Mesenchymal stem cell (in vitro differentiated cells and primary cell): Measurements from ENCODE around the gene PPARA.

ENCODE experiments used
- DNase-seq: peaks from one replicate; pipeline ENCODE4 v3.0.0-alpha.2; 2013
- H2AFZ ChIP-seq: one replicate; pipeline ENCODE4 v1.6.1; 2013; ENCODE audit warnings: low read depth, mild to moderate bottlenecking, control low read depth, inconsistent platforms, low read length, moderate library complexity
- H2AK5ac ChIP-seq: 2 replicates; pipeline ENCODE4 v1.6.1; 2013; ENCODE audit warnings: low read length, moderate library complexity, mild to moderate bottlenecking, inconsistent platforms; ENCODE audit not compliant: severe bottlenecking
- H2BK120ac ChIP-seq: one replicate; pipeline ENCODE4 v1.6.1; 2013; ENCODE audit warnings: low read depth, mild to moderate bottlenecking, inconsistent platforms, low read length, moderate library complexity
- H2BK12ac ChIP-seq, 2 experiments: one replicate each; pipeline ENCODE4 v1.6.1; 2013; ENCODE audit warnings: inconsistent platforms in 2 of 2, low read length in 2 of 2, mild to moderate bottlenecking in 2 of 2, moderate library complexity in 2 of 2, control low read depth in 1 of 2
- H2BK15ac ChIP-seq: one replicate; pipeline ENCODE4 v1.6.1; 2013; ENCODE audit warnings: mild to moderate bottlenecking, low read depth, inconsistent platforms; ENCODE audit not compliant: poor library complexity, severe bottlenecking
- H2BK5ac ChIP-seq: 2 replicates; pipeline ENCODE4 v1.6.1; 2013; ENCODE audit warnings: low read depth, mild to moderate bottlenecking, low read length, control low read depth, inconsistent platforms; ENCODE audit not compliant: poor library complexity, severe bottlenecking
- H3K14ac ChIP-seq, 2 experiments: one replicate each; pipeline ENCODE4 v1.6.1; 2013; ENCODE audit warnings: inconsistent platforms in 2 of 2, low read length in 2 of 2, control low read depth in 1 of 2, mild to moderate bottlenecking in 1 of 2, moderate library complexity in 1 of 2
- H3K18ac ChIP-seq, 2 experiments: one replicate each; pipeline ENCODE4 v1.6.1; 2013; ENCODE audit warnings: inconsistent platforms in 2 of 2, low read length in 2 of 2, control low read depth in 1 of 2, low read depth in 1 of 2, mild to moderate bottlenecking in 1 of 2
- H3K23ac ChIP-seq, 2 experiments: one replicate each; pipeline ENCODE4 v1.6.1; 2013; ENCODE audit warnings: inconsistent platforms in 2 of 2, low read length in 2 of 2, mild to moderate bottlenecking in 2 of 2, moderate library complexity in 2 of 2, control low read depth in 1 of 2
- H3K27ac ChIP-seq: 2 replicates; pipeline ENCODE4 v1.5.1; 2013; ENCODE audit warnings: mild to moderate bottlenecking, moderate library complexity, low read length, control low read depth, inconsistent platforms; ENCODE audit not compliant: poor library complexity, severe bottlenecking
- H3K27me3 ChIP-seq, 2 experiments: 2 replicates each; pipeline versions ENCODE4 v1.6.1 to v1.7.0; 2013; ENCODE audit warnings: low read length in 2 of 2, mild to moderate bottlenecking in 2 of 2, moderate library complexity in 2 of 2, control low read depth in 1 of 2, inconsistent platforms in 1 of 2; ENCODE audit not compliant: control insufficient read depth in 1 of 2, insufficient read depth in 1 of 2
- H3K36me3 ChIP-seq, 2 experiments: 2 replicates each; pipeline versions ENCODE4 v1.6.1 to v1.7.0; 2013; ENCODE audit warnings: low read length in 2 of 2, control low read depth in 1 of 2, inconsistent platforms in 1 of 2, low read depth in 1 of 2, mild to moderate bottlenecking in 1 of 2; ENCODE audit not compliant: insufficient read depth in 2 of 2, control insufficient read depth in 1 of 2
- H3K4ac ChIP-seq, 2 experiments: one replicate each; pipeline ENCODE4 v1.6.1; 2013; ENCODE audit warnings: inconsistent platforms in 2 of 2, low read length in 2 of 2, mild to moderate bottlenecking in 2 of 2, moderate library complexity in 2 of 2, control low read depth in 1 of 2, low read depth in 1 of 2
- H3K4me1 ChIP-seq: 2 replicates; pipeline ENCODE4 v1.6.1; 2013; ENCODE audit warnings: low read depth, low read length, control low read depth; ENCODE audit not compliant: control insufficient read depth, insufficient read depth
- H3K4me2 ChIP-seq: 2 replicates; pipeline ENCODE4 v1.6.1; 2013; ENCODE audit warnings: low read length, mild to moderate bottlenecking, inconsistent platforms; ENCODE audit not compliant: poor library complexity, severe bottlenecking
- H3K4me3 ChIP-seq, 2 experiments: 2 replicates each; pipeline versions ENCODE4 v1.5.1 to v1.7.0; 2013; ENCODE audit warnings: low read length in 2 of 2, mild to moderate bottlenecking in 2 of 2, control low read depth in 1 of 2, low read depth in 1 of 2; ENCODE audit not compliant: insufficient read depth in 1 of 2
- H3K79me1 ChIP-seq: replicated peaks from 2 replicates; pipeline ENCODE4 v1.6.1; 2013; ENCODE audit warnings: mild to moderate bottlenecking, control low read depth, low read length, inconsistent platforms; ENCODE audit not compliant: poor library complexity, severe bottlenecking
- H3K9ac ChIP-seq: 2 replicates; pipeline ENCODE4 v1.7.0; 2013; ENCODE audit warnings: mild to moderate bottlenecking, low read length, moderate library complexity
- H3K9me3 ChIP-seq: 2 replicates; pipeline ENCODE4 v1.7.0; 2013; ENCODE audit warnings: mild to moderate bottlenecking, low read length; ENCODE audit not compliant: control insufficient read depth
- H4K8ac ChIP-seq: one replicate; pipeline ENCODE4 v1.6.1; 2013; ENCODE audit warnings: inconsistent platforms, mild to moderate bottlenecking, low read length, moderate library complexity
- H4K91ac ChIP-seq: one replicate; pipeline ENCODE4 v1.6.1; 2013; ENCODE audit warnings: mild to moderate bottlenecking, low read length, inconsistent platforms
- WGBS: methylation state at CpG from one replicate; pipeline ENCODE4 v1.1.7; 2013; ENCODE audit warnings: mixed read lengths; 5-methylcytosine and 5-hydroxymethylcytosine counted together

Gene PPARA

GRCh38 chr22:46241396-46242007, 91.2 kb downstream of the PPARA start:
- Histone ChIP-seq H3K23ac (no peak overlapping the region), H3K4me2 (no peak overlapping the region), H4K91ac (no peak overlapping the region), H2AK5ac (no peak overlapping the region), H4K8ac (no peak overlapping the region), H3K4ac (no peak overlapping the region), H3K14ac (no peak overlapping the region), H3K4me1 (peaks cover 2% of the 10 kb centered on the region), H3K79me1 (peaks cover 17% of the 10 kb centered on the region), H3K36me3 (peaks cover 44 to 68% of the 10 kb centered on the region in 2 experiments), H3K4me3 (no peak overlapping the region), H3K27ac (no peak overlapping the region), H3K18ac (no peak overlapping the region), H2BK12ac (no peak overlapping the region), H3K9me3 (no peaks in the 10 kb centered on the region), H2BK5ac (no peak overlapping the region), H2AFZ (no peak overlapping the region), H2BK120ac (no peak overlapping the region), H2BK15ac (no peak overlapping the region), H3K9ac (no peak overlapping the region), H3K27me3 (no peaks in the 10 kb centered on the region)
- no peak for DNase-seq
- WGBS, result 87% methylated on average over 3 of the region's 5 CpGs

GRCh38 chr22:46242076-46242475, 91.8 kb downstream of the PPARA start:
- no peak overlapping the region for H4K8ac ChIP-seq
- no peak overlapping the region for H3K4ac ChIP-seq
- H3K4me2 ChIP-seq, result no peak overlapping the region
- peaks cover 2% of the 10 kb centered on the region for H3K4me1 ChIP-seq
- no peak overlapping the region for H2AFZ ChIP-seq
- no peak overlapping the region for H2AK5ac ChIP-seq
- H2BK120ac ChIP-seq, result no peak overlapping the region
- peaks cover 23% of the 10 kb centered on the region for H3K79me1 ChIP-seq
- H3K36me3 ChIP-seq, result peaks cover 50 to 67% of the 10 kb centered on the region in 2 experiments
- H2BK15ac ChIP-seq, result no peak overlapping the region
- H3K27ac ChIP-seq, result no peak overlapping the region
- H3K4me3 ChIP-seq, result no peak overlapping the region
- no peak overlapping the region for H3K23ac ChIP-seq
- H3K9me3 ChIP-seq, result no peaks in the 10 kb centered on the region
- H3K9ac ChIP-seq, result no peak overlapping the region
- H3K14ac ChIP-seq, result no peak overlapping the region
- 95% methylated on average over 7 of the region's 10 CpGs for WGBS
- H4K91ac ChIP-seq, result no peak overlapping the region
- H2BK5ac ChIP-seq, result no peak overlapping the region
- no peak overlapping the region for H2BK12ac ChIP-seq
- DNase-seq, result no peak
- H3K27me3 ChIP-seq, result no peaks in the 10 kb centered on the region
- H3K18ac ChIP-seq, result no peak overlapping the region

- Histone ChIP-seq H2BK15ac (no peak overlapping the region), H3K14ac (no peak overlapping the region), H3K4ac (no peak overlapping the region), H3K4me1 (peaks cover 9% of the 10 kb centered on the region), H4K8ac (no peak overlapping the region), H3K4me2 (no peak overlapping the region), H2BK120ac (no peak overlapping the region), H2BK5ac (no peak overlapping the region), H3K27ac (no peak overlapping the region), H2AK5ac (no peak overlapping the region), H2AFZ (no peak overlapping the region), H3K18ac (no peak overlapping the region), H4K91ac (no peak overlapping the region), H2BK12ac (no peak overlapping the region), H3K36me3 (peaks cover 45 to 46% of the 10 kb centered on the region in 2 experiments), H3K4me3 (no peak overlapping the region), H3K9me3 (no peaks in the 10 kb centered on the region), H3K23ac (no peak overlapping the region), H3K27me3 (no peaks in the 10 kb centered on the region), H3K79me1 (peaks cover 41% of the 10 kb centered on the region), H3K9ac (no peak overlapping the region)
- DNase-seq, result no peak
- 97% methylated on average over 9 of the region's 9 CpGs for WGBS
Observed at GRCh38 chr22:46244771-46245170, 94.4 kb downstream of the PPARA start.

- H3K9me3 ChIP-seq, result no peaks in the 10 kb centered on the region
- no peak overlapping the region for H2AK5ac ChIP-seq
- no peak for DNase-seq
- H3K14ac ChIP-seq, result no peak overlapping the region
- H3K4ac ChIP-seq, result no peak overlapping the region
- H3K4me3 ChIP-seq, result no peak overlapping the region
- 95% methylated on average over 16 of the region's 16 CpGs for WGBS
- H3K27me3 ChIP-seq, result no peaks in the 10 kb centered on the region
- peaks cover 15% of the 10 kb centered on the region for H3K4me1 ChIP-seq
- peaks cover 37 to 41% of the 10 kb centered on the region in 2 experiments for H3K36me3 ChIP-seq
- no peak overlapping the region for H3K27ac ChIP-seq
- H2BK5ac ChIP-seq, result no peak overlapping the region
- H4K8ac ChIP-seq, result no peak overlapping the region
- H3K4me2 ChIP-seq, result no peak overlapping the region
- H3K23ac ChIP-seq, result no peak overlapping the region
- no peak overlapping the region for H3K18ac ChIP-seq
- H2BK12ac ChIP-seq, result no peak overlapping the region
- no peak overlapping the region for H2AFZ ChIP-seq
- H3K79me1 ChIP-seq, result peaks cover 45% of the 10 kb centered on the region
- H4K91ac ChIP-seq, result no peak overlapping the region
- no peak overlapping the region for H3K9ac ChIP-seq
- H2BK120ac ChIP-seq, result no peak overlapping the region
- H2BK15ac ChIP-seq, result no peak overlapping the region
Observed at GRCh38 chr22:46245511-46245910, 95.2 kb downstream of the PPARA start.
